IPS-15b (cell line): ENCODE measurements around the gene SOX2.
A peak's percentile ranks its signal among the peaks of the same experiment; 100 is the strongest.

Source experiments
- H3K27me3 ChIP-seq: one replicate; pipeline ENCODE4 v1.6.1; 2013; ENCODE audit warnings: low read length; ENCODE audit not compliant: control insufficient read depth, insufficient read depth
- H3K36me3 ChIP-seq: one replicate; pipeline ENCODE4 v1.6.1; 2013; ENCODE audit warnings: low read length; ENCODE audit not compliant: control insufficient read depth, insufficient read depth
- H3K4me1 ChIP-seq: one replicate; pipeline ENCODE4 v1.6.1; 2013; ENCODE audit warnings: mild to moderate bottlenecking, low read length; ENCODE audit not compliant: control insufficient read depth, insufficient read depth
- H3K4me3 ChIP-seq: one replicate; pipeline ENCODE4 v1.5.1; 2013; ENCODE audit warnings: low read depth, low read length
- H3K9ac ChIP-seq: one replicate; pipeline ENCODE4 v1.6.1; 2013; ENCODE audit warnings: low read depth, mild to moderate bottlenecking, low read length
- H3K9me3 ChIP-seq: one replicate; pipeline ENCODE4 v1.6.1; 2013; ENCODE audit warnings: mild to moderate bottlenecking, low read length; ENCODE audit not compliant: control insufficient read depth, insufficient read depth

Gene SOX2

GRCh38 chr3:181728470-181729340 lies 17.0 kb downstream of the SOX2 start:
- Histone ChIP-seq H3K36me3 (no peaks in the 10 kb centered on the region), H3K27me3 (peaks cover 32% of the 10 kb centered on the region), H3K9me3 (no peaks in the 10 kb centered on the region), H3K9ac (no peak overlapping the region), H3K4me1 (peaks cover 51% of the 10 kb centered on the region), H3K4me3 (peak overlapping the region; percentile 36)

GRCh38 chr3:181729341-181729869 lies 17.7 kb downstream of the SOX2 start:
- Histone ChIP-seq H3K9me3 (no peaks in the 10 kb centered on the region), H3K36me3 (no peaks in the 10 kb centered on the region), H3K4me3 (peak overlapping the region; percentile 36), H3K4me1 (peaks cover 46% of the 10 kb centered on the region), H3K27me3 (peaks cover 30% of the 10 kb centered on the region), H3K9ac (no peak overlapping the region)

- H3K9ac ChIP-seq = no peak overlapping the region
- H3K27me3 ChIP-seq = peaks cover 33% of the 10 kb centered on the region
- peak overlapping the region; percentile 34 for H3K4me3 ChIP-seq
- no peaks in the 10 kb centered on the region for H3K9me3 ChIP-seq
- H3K36me3 ChIP-seq = no peaks in the 10 kb centered on the region
- peaks cover 47% of the 10 kb centered on the region for H3K4me1 ChIP-seq
These were observed 18.6 kb downstream of the SOX2 start for GRCh38 chr3:181730316-181730715.

GRCh38 chr3:181730934-181731333 lies 19.2 kb downstream of the SOX2 start:
- Histone ChIP-seq H3K27me3 (peaks cover 39% of the 10 kb centered on the region), H3K4me1 (peaks cover 51% of the 10 kb centered on the region), H3K4me3 (peak overlapping the region; percentile 34), H3K9me3 (no peaks in the 10 kb centered on the region), H3K9ac (no peak overlapping the region), H3K36me3 (no peaks in the 10 kb centered on the region)

- Histone ChIP-seq H3K9ac (no peak overlapping the region), H3K4me1 (peaks cover 25% of the 10 kb centered on the region), H3K9me3 (no peaks in the 10 kb centered on the region), H3K36me3 (no peaks in the 10 kb centered on the region), H3K27me3 (peaks cover 32% of the 10 kb centered on the region), H3K4me3 (no peak overlapping the region)
These were observed 24.2 kb downstream of the SOX2 start for GRCh38 chr3:181735911-181736310.

GRCh38 chr3:181738551-181738950 lies 26.8 kb downstream of the SOX2 start:
- Histone ChIP-seq H3K4me3 (no peak overlapping the region), H3K36me3 (no peaks in the 10 kb centered on the region), H3K4me1 (peaks cover 22% of the 10 kb centered on the region), H3K9me3 (no peaks in the 10 kb centered on the region), H3K27me3 (peaks cover 30% of the 10 kb centered on the region), H3K9ac (no peak overlapping the region)

GRCh38 chr3:181739628-181740027 lies 27.9 kb downstream of the SOX2 start:
- Histone ChIP-seq H3K9me3 (no peaks in the 10 kb centered on the region), H3K4me3 (no peak overlapping the region), H3K4me1 (peaks cover 22% of the 10 kb centered on the region), H3K36me3 (no peaks in the 10 kb centered on the region), H3K9ac (no peak overlapping the region), H3K27me3 (peaks cover 22% of the 10 kb centered on the region)

GRCh38 chr3:181741417-181741816 lies 29.7 kb downstream of the SOX2 start:
- Histone ChIP-seq H3K9ac (no peak overlapping the region), H3K27me3 (peaks cover 5% of the 10 kb centered on the region), H3K36me3 (no peaks in the 10 kb centered on the region), H3K9me3 (no peaks in the 10 kb centered on the region), H3K4me3 (no peak overlapping the region), H3K4me1 (peaks cover 10% of the 10 kb centered on the region)

GRCh38 chr3:181752202-181752671 lies 40.5 kb downstream of the SOX2 start:
- Histone ChIP-seq H3K27me3 (no peaks in the 10 kb centered on the region), H3K9me3 (no peaks in the 10 kb centered on the region), H3K4me3 (no peak overlapping the region), H3K9ac (no peak overlapping the region), H3K36me3 (no peaks in the 10 kb centered on the region), H3K4me1 (peaks cover 15% of the 10 kb centered on the region)

- no peaks in the 10 kb centered on the region for H3K36me3 ChIP-seq
- no peaks in the 10 kb centered on the region for H3K9me3 ChIP-seq
- no peak overlapping the region for H3K9ac ChIP-seq
- no peaks in the 10 kb centered on the region for H3K27me3 ChIP-seq
- no peak overlapping the region for H3K4me3 ChIP-seq
- peaks cover 23% of the 10 kb centered on the region for H3K4me1 ChIP-seq
These were observed 41.7 kb downstream of the SOX2 start for GRCh38 chr3:181753391-181753790.

- no peaks in the 10 kb centered on the region for H3K27me3 ChIP-seq
These were observed 44.2 kb downstream of the SOX2 start for GRCh38 chr3:181755959-181756358.

More at GRCh38 chr3:181755959-181756358, 44.2 kb downstream of the SOX2 start:
- H3K9me3 ChIP-seq = no peaks in the 10 kb centered on the region
- H3K4me1 ChIP-seq = peaks cover 26% of the 10 kb centered on the region
- no peak overlapping the region for H3K9ac ChIP-seq
- H3K4me3 ChIP-seq = no peak overlapping the region
- no peaks in the 10 kb centered on the region for H3K36me3 ChIP-seq
